Stimulated activated CD8-positive, alpha-beta memory T cell treated with anti-CD3 and anti-CD28 coated beads, Interleukin-7, amount 100 ng/mL, for 4 hours (primary cell): ENCODE data around the gene UNC50.
"Not testable (repeated sequence)": the region's sequence is repeated elsewhere in the genome, so short reads cannot be mapped to it uniquely, and the experiment has no call there.

Experiments
- DNase-seq, 2 donors: peaks; one replicate each; pipeline ENCODE4 v3.0.0-alpha.2; 2020; ENCODE audit warnings: low read depth in 2 of 2

The UNC50 gene

GRCh38 chr2:98576666-98577312 is 31.6 kb upstream of the UNC50 start:
- DNase-seq, result no peak

DNA sequence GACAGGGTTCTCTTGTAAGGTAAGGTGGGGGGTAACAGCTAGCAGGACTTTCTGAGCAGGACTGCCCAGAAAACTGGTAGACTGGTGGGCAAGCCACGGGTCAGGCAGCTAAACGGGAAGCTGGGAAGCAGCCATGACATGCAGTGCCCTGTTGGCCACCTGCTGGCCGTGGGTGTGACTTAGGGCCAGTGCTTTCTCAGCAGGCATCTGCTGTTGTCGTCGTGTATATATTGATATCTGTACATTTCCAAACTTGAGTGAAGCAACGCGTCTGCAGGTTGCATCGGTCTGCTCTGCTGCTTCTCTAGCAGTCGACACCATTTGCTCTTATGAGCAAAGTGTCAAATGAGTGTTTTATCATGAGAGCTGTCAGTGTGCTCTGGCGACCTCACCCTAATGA is 31.1 kb upstream of the UNC50 start:
- DNase-seq, result no peak

- DNase-seq, result no peak
Observed at GRCh38 chr2:98578231-98578630, 30.2 kb upstream of the UNC50 start.

DNA sequence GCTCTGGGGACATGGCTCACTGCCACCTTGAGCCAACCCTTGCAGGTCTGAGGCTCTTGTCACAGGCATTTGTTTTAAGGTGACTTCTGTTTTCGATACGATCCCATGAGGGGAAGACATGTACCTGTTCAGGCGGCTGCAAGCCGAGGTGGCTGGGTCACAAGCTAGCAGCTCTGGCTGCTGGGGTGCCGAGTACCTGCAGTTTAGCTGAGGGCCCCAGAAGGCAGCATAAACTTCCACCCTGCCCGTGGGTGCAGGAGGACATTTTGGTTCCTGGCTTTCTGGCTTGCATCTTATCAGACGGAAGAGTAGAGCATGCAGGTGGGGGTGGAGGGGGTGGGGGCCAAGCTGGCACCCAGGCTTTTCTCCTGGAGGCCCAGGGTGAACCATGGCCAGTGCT is 28.5 kb upstream of the UNC50 start:
- DNase-seq, result no peak

DNA sequence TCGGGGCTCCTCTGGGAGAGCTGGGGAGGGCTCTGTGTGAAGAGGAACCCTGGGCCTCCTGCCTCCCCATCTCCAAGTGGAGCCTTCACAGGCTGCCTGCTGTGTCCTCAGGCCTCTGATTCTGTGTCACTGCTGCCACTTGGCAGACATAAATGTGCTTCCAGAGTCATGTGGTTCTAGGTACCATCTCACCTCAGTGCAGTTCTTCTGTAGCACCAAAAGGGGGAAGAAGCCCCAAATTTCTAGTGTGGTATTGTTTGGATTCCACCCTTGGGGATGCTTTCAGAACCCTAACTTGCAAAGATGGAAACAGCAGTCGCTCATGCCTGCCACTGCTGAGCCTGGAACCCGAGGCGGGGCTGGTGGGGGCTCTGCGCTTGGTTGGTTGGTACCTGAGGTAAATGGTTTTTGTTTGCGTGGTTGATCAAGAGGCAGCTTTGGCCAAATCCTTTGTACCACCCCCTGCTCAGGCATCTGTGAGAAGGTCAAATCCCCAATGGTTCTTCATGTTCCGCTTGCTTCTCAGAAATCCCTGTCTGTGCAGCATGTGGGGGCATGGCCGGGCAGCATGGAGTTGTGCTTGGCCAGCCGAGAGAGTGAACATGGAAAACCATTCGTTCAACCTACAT is 27.6 kb upstream of the UNC50 start:
- no peak for DNase-seq

DNA sequence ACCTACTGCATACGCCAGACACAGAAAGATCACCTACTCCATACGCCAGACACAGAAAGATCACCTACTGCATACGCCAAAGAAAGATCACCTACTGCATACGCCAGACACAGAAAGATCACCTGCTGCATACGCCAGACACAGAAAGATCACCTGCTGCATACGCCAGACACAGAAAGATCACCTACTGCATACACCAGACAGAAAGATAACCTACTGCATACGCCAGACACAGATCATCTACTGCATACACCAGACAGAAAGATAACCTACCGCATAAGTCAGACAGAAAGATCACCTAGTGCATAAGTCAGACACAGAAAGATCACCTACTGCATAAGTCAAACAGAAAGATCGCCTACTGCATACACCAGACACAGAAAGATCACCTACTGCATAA is 25.9 kb upstream of the UNC50 start:
- DNase-seq, result no peak

- no peak for DNase-seq
Observed at GRCh38 chr2:98583276-98583675, 25.1 kb upstream of the UNC50 start.

DNA sequence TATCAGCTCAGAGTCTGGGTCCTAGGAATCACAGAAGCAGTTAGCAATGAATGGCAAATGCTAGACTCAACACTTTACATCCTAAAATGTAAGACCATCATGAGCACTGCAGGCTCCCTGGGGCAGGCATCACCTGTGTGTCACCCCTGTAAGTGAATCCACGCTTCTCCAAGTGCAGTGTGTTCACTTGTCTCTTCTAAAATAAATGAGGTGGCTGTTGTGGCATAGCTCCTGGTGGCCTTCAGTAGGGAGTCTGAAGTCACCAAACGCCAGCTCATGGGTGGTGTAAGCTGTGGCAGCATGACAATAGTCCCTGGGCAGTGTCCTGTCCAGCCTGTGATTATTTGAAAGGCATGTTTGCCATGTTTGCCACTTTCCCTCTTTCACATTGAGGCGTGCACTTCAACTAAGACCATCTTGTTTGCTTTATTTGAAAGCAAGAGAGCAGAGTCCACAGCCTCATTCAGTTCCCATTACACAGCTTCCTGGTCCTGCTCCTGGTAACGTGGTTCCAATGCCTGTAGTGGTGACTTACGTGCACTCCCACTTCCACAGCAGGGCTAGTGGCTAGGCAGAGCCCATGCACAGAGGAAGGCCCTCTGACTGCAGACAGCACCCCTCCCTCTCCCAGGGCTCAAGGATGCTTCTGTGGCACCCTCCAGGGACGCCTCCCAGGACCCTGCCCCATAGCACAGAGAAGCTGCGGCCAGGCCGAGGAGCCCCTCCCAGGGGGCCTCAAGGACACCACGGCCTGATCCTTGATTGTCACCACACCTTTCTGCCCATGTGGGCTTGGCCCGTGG is 24.4 kb upstream of the UNC50 start:
- DNase-seq, result no peak

- no peak for DNase-seq
Observed at GRCh38 chr2:98585386-98585785, 23.0 kb upstream of the UNC50 start.

DNA sequence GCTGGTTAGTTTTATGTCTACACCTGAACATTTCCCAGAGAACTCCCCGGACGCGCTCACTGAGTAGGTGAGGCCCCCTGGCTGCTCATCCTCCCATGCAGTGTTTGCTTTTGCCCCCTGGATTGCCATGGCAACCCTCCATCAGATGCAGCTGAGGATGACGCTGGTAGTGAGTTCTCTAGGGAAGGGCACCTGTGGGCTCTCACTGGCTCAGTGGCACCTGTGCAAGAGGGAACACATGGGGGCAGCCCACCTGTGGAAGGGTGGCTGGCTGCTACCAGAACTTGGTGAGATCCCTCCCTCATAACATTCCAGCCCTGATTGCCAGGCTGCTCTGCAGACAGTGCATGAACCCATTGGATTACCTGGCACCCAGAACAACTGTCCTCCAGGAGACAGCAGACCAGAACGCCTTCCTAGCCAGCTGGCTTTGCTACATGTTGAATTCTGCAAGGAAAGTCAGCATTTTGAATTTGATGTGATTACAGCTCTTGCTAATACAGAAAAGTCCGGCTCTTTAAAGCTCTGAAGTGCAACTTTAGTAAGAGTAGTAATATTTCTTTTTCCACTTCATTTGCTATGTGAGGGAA is 21.7 kb upstream of the UNC50 start:
- no peak for DNase-seq

GRCh38 chr2:98588880-98589431 is 19.4 kb upstream of the UNC50 start:
- no peak for DNase-seq

GRCh38 chr2:98589489-98589888 is 18.9 kb upstream of the UNC50 start:
- DNase-seq, result no peak

- DNase-seq, result no peak
Observed at GRCh38 chr2:98592565-98592964, 15.8 kb upstream of the UNC50 start.

- not testable (repeated sequence) for DNase-seq
Observed at GRCh38 chr2:98594665-98595064, 13.7 kb upstream of the UNC50 start.

DNA sequence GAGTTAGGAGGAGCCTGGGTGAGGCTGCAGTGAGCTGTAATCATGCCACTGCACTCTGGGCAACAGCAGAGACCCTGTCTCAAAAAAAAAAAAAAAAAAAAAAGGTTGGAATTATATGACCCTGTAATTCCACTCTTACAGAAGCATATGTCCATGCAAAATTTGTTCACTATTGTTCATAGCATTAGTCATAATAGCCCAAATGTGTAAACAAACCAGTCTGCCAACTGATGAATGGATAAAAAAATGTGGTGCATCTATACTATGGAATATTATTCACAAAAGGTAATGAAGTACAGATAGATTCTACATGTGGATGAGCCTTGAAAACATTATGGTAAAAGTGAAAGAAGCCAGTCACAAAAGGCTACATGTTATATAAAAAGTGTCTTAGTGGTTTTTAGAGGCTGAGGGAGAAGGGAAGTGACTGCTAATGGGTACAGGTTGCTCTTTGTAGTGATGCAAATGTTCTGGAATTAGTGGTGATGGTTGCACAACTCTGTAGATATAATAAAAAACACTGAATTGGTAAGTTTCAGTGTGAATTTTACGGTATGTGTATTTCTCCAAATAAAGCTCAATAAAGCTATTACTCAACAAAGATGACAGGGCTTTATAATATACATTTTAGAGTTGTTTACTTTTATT is 9.5 kb upstream of the UNC50 start:
- DNase-seq, result no peak

GRCh38 chr2:98601532-98602132 is 6.8 kb upstream of the UNC50 start:
- no peak for DNase-seq

DNA sequence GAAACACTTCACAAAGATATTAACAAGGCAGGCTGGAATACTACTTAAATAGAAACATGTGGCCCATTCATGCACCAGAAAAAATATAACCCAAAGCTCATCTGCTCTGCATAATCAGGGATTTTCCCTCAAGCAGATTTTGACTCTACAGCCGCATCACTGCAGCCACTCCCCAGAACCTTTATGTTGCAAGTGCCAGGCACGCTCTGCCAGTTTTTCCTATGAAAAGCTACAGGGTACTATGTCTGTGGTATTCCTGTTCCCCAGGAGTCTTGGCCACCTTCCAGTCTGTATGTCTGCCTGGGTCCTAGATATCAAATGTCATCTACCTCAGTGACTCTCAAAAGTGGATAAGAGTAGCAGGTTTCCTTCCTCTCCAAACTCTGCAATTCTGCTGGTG is 3.8 kb upstream of the UNC50 start:
- DNase-seq, result no peak

GRCh38 chr2:98605076-98605475 is 3.3 kb upstream of the UNC50 start:
- no peak for DNase-seq

DNA sequence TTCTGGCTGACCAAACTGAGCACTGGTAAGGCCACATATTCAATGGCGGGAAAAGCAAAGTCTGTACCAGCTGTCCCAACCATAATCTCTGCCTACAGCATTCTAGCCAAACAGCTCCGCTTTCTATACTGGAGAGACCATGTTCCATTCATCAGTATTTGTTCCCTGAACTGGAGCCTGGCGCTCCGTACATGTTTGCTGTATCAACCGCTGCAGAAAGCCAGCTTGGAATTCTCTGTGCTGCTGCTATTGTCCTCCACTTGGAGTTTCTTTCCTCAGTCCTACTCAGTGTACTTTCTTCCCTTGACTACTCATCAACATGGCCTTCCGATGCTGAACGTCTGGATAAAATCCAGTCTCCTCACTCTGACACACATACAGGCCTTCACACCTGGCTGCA is 2.0 kb upstream of the UNC50 start:
- DNase-seq, result no peak

- no peak for DNase-seq
Observed at GRCh38 chr2:98607104-98607503, 1.3 kb upstream of the UNC50 start.

GRCh38 chr2:98607741-98608115 is 661 bp upstream of the UNC50 start:
- DNase-seq, result no peak
